HT-29 (cell line): Measurements from ENCODE around the gene DNAJC30. TPM values are rescaled to one million over a fixed set of nuclear protein-coding genes. Genes with fewer than 3 reads are reported as not detected.
A peak's percentile ranks its signal among the peaks of the same experiment; 100 is the strongest.
"Not testable (repeated sequence)": the region's sequence is repeated elsewhere in the genome, so short reads cannot be mapped to it uniquely, and the experiment has no call there.

Source experiments
- DNase-seq: peaks from one replicate; pipeline ENCODE4 v3.0.0-alpha.2; 2015; ENCODE audit warnings: low spot score
- total RNA-seq: library from RNA; depleted of rRNA; stranded (reverse); fragments of >200 nt; shearing (Covaris generic); gene quantifications from 2 replicates; pipeline ENCODE4 v1.2.3, GENCODE V29; 2014

DNAJC30 gene
- total RNA-seq, 1 experiment from 2014 or later, result 7.4 TPM

DNA sequence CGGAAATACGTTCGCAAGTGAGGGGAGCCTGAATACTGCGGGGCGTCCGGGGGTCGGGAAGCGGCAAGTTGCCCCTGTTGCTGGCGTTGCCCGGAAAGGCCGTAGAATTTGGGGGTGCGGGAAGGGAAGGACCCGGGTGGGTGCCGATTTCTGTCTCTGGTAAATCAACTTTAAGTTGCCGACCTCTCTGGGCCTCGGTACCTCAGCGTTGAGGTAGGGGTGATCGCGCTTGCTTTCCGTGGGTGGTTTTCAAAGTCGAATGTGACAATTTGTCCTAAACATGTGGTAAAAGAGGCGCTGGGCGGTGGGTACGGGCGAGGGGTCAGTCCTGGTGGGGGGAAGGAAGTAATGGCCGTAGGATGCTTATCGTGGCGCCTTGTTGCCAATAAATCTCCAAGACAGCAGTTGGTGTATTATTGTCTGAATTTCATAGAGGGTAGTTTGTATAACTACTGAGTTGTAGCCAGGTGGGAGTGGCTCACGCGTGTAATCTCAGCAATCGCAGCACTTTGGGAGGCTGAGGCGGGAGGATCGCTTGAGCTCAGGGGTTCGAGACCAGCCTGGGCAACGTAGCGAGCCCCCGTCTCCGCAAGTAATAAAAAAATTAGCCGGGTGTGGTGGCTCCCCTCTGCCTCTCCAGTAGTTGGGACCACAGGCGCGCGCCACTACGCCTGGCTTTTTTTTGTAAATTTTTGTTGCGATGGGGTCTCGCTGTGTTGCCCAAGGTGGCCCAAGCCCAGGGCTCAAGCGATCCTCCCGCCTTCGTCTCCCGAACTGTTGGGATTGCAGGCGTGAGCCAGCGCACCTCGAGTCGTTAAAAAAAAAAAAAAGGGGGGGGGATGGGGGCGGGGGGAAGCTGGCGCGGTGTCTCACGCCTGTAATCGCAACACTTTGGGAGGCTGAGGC lies 788 bp upstream of the DNAJC30 start:
- peak; percentile 34 for DNase-seq

- DNase-seq, result no peak
These were observed 553 bp downstream of the DNAJC30 start for GRCh38 chr7:73682745-73683055.

GRCh38 chr7:73681031-73681430 lies 2.2 kb downstream of the DNAJC30 start:
- DNase-seq, result no peak

DNA sequence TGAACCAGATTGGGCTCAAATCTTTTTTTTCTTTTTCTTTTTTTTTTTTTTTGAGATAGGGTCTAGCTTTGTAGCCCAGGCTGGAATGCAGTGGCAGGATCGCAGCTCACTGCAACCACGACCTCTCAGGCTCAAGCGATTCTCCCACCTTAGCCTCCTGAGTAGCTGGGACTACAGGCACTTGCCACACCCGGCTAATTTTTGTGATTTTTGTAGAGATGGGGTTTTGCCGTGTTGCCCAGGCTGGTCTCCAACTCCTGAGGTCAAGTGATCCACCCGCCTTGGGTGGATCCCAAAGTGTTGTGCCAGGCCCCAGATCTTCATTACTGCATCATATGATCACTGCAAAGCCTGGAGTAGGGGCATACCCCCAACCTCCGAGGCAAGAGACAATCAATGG lies 2.8 kb downstream of the DNAJC30 start:
- no peak for DNase-seq

DNA sequence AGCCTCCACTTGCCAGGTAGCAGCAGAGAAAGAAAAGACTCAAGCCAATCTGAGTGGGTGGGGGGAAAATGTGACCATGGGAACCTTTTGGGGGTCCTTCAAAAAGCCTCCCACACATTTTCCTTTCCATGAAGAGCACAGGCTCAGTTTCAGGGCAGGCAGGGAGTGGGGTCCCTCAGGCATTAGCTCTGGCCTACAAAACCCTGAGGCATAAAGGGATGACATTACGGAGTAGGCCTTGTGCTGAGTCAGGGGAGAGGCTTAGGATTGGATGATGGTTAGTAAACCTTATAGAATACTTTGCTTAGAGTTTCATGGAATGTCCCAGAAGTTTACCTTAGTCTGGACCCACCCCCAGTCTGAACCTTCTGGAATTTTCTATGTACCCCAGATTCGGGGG lies 3.5 kb downstream of the DNAJC30 start:
- no peak for DNase-seq

GRCh38 chr7:73678862-73679261 lies 4.4 kb downstream of the DNAJC30 start:
- DNase-seq, result no peak

GRCh38 chr7:73676062-73676461 lies 7.2 kb downstream of the DNAJC30 start:
- peak; percentile 33 for DNase-seq

DNA sequence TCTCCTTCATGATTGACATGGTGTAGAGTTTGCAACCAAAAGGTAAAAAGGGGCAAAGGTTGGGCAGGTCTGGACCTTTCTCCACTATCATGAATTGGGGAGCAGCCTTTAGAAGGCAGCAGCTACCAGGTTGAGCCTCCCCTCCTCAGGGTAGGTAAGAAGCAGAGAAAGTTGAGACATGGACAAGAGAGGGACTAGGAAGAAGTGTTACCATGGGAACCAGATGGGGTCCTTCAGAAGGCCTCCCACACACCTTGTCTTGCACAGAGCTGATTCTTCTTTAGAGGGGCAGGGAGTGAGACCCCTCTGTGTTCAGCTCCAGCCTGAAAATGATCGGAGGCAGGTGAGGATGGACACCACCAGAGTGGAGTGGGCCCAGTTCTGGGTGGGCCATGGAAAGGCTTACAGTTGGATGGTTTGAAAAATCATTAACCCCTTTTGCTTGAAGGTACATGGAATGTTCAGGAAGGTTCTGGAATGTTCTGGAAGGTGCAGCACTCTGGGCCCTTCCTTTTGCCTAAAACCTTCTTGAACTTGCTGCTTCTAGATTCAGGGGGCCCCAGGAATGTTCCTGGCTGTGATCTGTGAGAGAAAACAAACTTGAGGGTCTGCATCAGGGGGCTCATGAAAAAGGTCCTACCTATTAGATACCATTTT lies 8.7 kb downstream of the DNAJC30 start:
- no peak for DNase-seq

- no peak for DNase-seq
These were observed 11.3 kb downstream of the DNAJC30 start for GRCh38 chr7:73671857-73672445.

- DNase-seq, result no peak
These were observed 12.0 kb downstream of the DNAJC30 start for GRCh38 chr7:73671322-73671661.

GRCh38 chr7:73669858-73670385 lies 13.3 kb downstream of the DNAJC30 start:
- no peak for DNase-seq

- no peak for DNase-seq
These were observed 14.0 kb downstream of the DNAJC30 start for GRCh38 chr7:73669288-73669701.

DNA sequence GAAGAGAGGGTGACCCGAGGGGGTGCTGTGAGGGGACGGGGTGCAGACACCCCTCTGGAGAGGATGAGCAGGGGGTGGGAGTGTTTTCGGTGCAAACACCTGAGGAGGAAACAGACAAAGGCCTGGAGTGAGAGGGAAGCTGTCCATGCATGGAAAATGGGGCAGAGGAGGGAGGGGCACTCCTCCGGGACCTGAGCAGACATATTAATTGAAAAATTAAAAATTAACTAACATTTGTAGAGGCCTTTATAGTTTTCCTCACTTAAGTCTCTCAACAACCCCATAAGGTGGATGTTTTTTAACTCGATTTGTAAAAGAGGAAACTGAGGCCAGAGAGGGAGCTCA lies 14.4 kb downstream of the DNAJC30 start:
- DNase-seq, result no peak

DNA sequence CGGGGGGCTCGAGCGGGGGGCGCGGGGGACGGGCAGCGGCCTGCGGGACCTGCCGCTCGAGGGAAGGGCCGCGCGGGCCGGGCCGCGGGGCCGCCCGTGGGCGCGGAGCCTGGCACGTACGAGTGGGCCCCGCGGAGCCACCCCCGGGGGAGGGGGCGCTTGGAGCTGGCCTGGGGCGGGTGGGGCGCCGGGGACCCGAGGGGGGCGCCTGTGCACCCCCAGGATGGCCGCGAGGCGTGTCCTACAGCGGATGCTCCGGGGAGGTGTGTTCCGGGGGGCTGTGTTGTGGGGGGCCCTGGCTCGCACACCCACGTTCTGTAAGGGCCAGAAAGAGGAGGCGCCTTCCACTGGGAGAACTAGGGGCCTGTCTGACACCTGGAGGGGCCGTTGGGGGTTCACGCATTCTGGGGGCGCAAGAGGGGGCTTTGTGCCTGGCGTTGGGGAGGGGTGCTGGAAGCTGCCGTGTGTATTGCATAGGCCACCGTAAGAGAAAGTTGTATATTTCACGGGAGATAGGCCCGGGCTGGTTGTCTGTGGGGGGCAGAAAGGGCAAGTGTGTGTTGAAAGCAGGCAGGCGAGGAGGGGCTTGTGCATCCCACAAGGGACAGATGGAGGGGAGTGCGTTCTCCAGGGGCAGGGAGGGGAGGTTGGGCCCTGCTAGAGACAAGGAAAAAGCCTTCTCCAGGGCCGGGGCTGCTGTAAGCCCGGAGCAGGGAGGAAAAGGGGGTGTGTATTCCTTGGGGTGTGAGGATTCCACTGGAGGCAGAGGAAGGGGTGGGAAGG lies 15.0 kb downstream of the DNAJC30 start:
- DNase-seq, result no peak

- peak; percentile 96 for DNase-seq
These were observed 15.7 kb downstream of the DNAJC30 start, which contains the start of gene VPS37D for GRCh38 chr7:73667344-73668102. TSS of gene VPS37D (plus strand) at chr7:73667831. CDS start at chr7:73667959, 128 bp downstream.

DNA sequence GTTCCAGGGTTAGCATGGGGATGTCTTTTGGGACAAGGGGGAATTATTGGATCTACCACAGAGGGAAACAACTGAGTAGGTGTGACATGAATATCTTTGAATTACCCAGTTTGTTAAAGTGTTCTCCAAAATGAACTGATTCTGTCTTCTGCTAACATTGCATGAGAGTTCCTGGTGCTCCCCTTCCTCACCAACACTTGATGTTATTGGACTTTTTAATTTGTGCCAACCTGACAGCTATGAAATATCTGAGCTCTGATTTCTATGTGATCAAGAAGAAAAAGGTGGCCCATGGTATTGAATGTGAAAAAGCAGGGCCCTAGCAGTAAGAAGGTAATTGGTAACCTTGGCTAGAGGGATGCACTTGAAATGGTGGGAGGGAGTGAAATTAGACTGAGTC lies 20.2 kb downstream of the DNAJC30 start:
- no peak for DNase-seq

- not testable (repeated sequence) for DNase-seq
These were observed 22.7 kb downstream of the DNAJC30 start for GRCh38 chr7:73660594-73660993.

DNA sequence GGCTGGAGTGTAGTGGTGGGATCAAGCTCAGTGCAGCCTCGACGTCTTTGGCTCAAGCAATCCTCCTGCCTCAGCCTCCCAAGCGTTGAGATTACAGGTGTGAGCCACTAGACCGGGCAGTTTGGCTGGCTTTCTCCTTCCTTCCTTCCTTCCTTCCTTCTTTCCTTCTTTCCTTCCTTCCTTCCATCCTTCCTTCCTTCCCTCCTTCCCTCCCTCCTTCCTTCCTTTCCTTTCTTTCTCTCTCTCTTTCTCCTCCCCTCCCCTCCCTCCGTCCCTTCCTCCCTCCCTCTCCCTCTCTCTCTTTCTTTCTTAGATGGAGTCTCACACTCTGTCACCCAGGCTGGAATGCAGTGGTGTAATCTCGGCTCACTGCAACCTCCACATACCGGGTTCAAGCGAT lies 23.3 kb downstream of the DNAJC30 start:
- DNase-seq, result no peak

DNA sequence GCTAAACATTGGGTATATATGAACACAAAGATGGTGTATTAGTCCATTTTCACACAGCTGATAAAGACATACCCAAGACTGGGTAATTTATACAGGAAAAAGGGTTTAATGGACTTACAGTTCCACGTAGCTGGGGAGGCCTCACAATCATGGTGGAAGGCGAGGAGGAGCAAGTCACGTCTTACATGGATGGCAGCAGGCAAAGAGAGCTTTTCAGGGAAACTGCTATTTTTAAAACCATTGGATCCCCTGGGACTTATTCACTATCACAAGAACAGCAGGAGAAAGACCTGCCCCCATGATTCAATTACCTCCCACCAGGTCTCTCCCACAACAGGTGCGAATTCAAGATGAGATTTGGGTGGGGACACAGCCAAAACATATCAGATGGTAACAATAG lies 27.9 kb downstream of the DNAJC30 start:
- DNase-seq, result not testable (repeated sequence)

GRCh38 chr7:73652541-73652949 lies 30.7 kb downstream of the DNAJC30 start:
- DNase-seq, result no peak

- DNase-seq, result no peak
These were observed 32.7 kb downstream of the DNAJC30 start for GRCh38 chr7:73650524-73650923.
